GM19035 (cell line): ENCODE results near the gene KPNA5.
"Not testable (repeated sequence)": the region's sequence is repeated elsewhere in the genome, so short reads cannot be mapped to it uniquely, and the experiment has no call there.

Experiments
- ATAC-seq: cut with Tn5 transposase; IDR thresholded peaks from one replicate; pipeline ENCODE4 v1.9.1; 2021; ENCODE audit not compliant: unreplicated experiment

KPNA5 gene

GRCh38 chr6:116697480-116697879 lies 16.5 kb downstream of the KPNA5 start:
- no peak for ATAC-seq

GRCh38 chr6:116703888-116704287 lies 22.9 kb downstream of the KPNA5 start:
- ATAC-seq: not testable (repeated sequence)

GRCh38 chr6:116705917-116706316 lies 24.9 kb downstream of the KPNA5 start:
- ATAC-seq: no peak

GRCh38 chr6:116714296-116714695 lies 33.3 kb downstream of the KPNA5 start:
- ATAC-seq: no peak

GRCh38 chr6:116714761-116715160 lies 33.8 kb downstream of the KPNA5 start:
- no peak for ATAC-seq

GRCh38 chr6:116726947-116727346 lies 45.9 kb downstream of the KPNA5 start:
- no peak for ATAC-seq

- no peak for ATAC-seq
Measured at GRCh38 chr6:116730513-116730912, 49.5 kb downstream of the KPNA5 start.

- ATAC-seq: no peak
Measured at GRCh38 chr6:116737004-116737403, 56.0 kb downstream of the KPNA5 start.

- not testable (repeated sequence) for ATAC-seq
Measured at GRCh38 chr6:116740486-116740885, 59.5 kb downstream of the KPNA5 start.

- ATAC-seq: no peak
Measured at GRCh38 chr6:116741571-116741970, 60.6 kb downstream of the KPNA5 start.

GRCh38 chr6:116745176-116745575 lies 64.2 kb downstream of the KPNA5 start:
- no peak for ATAC-seq

GRCh38 chr6:116761779-116762178 lies 80.8 kb downstream of the KPNA5 start:
- ATAC-seq: no peak

GRCh38 chr6:116762235-116762634 lies 81.2 kb downstream of the KPNA5 start:
- ATAC-seq: no peak

GRCh38 chr6:116763048-116763447 lies 82.0 kb downstream of the KPNA5 start:
- no peak for ATAC-seq

- no peak for ATAC-seq
Measured at GRCh38 chr6:116763906-116764628, 83.1 kb downstream of the KPNA5 start.

GRCh38 chr6:116764629-116764960 lies 83.6 kb downstream of the KPNA5 start:
- ATAC-seq: no peak

- no peak for ATAC-seq
Measured at GRCh38 chr6:116764961-116765841, 84.2 kb downstream of the KPNA5 start, which contains the start of gene FAM162B. TSS of gene FAM162B (minus strand) at chr6:116765719. CDS start at chr6:116765576, 143 bp downstream.

- no peak for ATAC-seq
Measured at GRCh38 chr6:116766506-116767176, 85.6 kb downstream of the KPNA5 start.

- no peak for ATAC-seq
Measured at GRCh38 chr6:116767715-116768114, 86.7 kb downstream of the KPNA5 start.

- ATAC-seq: no peak
Measured at GRCh38 chr6:116772450-116772849, 91.4 kb downstream of the KPNA5 start.

- ATAC-seq: no peak
Measured at GRCh38 chr6:116773886-116774285, 92.9 kb downstream of the KPNA5 start.
